Esophagus squamous epithelium (tissue), 5 donors: ENCODE data around the gene XCR1. TPM values are rescaled to one million over a fixed set of nuclear protein-coding genes. Genes with fewer than 3 reads are reported as not detected.

Experiments
- DNase-seq: peaks from one replicate; lab custom pipeline; 2025; lab: John Stamatoyannopoulos, UW
- H3K27ac ChIP-seq, 4 donors: fragments of 200-600 bp; sonication (generic); one replicate each; pipeline ENCODE4 v1.5.1; 2016 to 2019; ENCODE audit warnings: mild to moderate bottlenecking in 1 of 4
- H3K27me3 ChIP-seq, 4 donors: fragments of 200-600 bp; sonication (generic); 1 replicate in 3 of 4; 2 replicates in 1 of 4; pipeline versions ENCODE4 v1.5.1 to v1.6.0; 2017 to 2021; ENCODE audit warnings: antibody characterized with exemption in 1 of 4
- H3K36me3 ChIP-seq, 3 donors: fragments of 200-600 bp; sonication (generic); one replicate each; pipeline ENCODE4 v1.5.1; 2016 to 2019
- H3K4me1 ChIP-seq, 3 donors: fragments of 200-600 bp; sonication (generic); one replicate each; pipeline ENCODE4 v1.5.1; 2017 to 2019
- H3K4me3 ChIP-seq, 4 donors: fragments of 200-600 bp; sonication (generic); 1 replicate in 3 of 4; 2 replicates in 1 of 4; pipeline ENCODE4 v1.5.1; 2016 to 2019; ENCODE audit warnings: mild to moderate bottlenecking in 2 of 4, moderate library complexity in 1 of 4
- H3K9me3 ChIP-seq, 3 donors: fragments of 200-600 bp; sonication (generic); one replicate each; pipeline ENCODE4 v1.5.1; 2016 to 2019
- CTCF ChIP-seq, 6 experiments: fragments of 450-650 bp in 4 of 6; fragments of 200-600 bp in 2 of 6; sonication (generic) in 2 of 6; IDR thresholded peaks; one replicate each; pipeline ENCODE4 v1.5.1; 2016 to 2019; ENCODE audit warnings: antibody characterized with exemption in 6 of 6, mild to moderate bottlenecking in 4 of 6, moderate library complexity in 4 of 6
- POLR2A ChIP-seq, 4 donors: fragments of 450-650 bp; IDR thresholded peaks; one replicate each; pipeline ENCODE4 v1.6.1; 2017; ENCODE audit warnings: antibody characterized with exemption in 4 of 4, mild to moderate bottlenecking in 4 of 4, moderate library complexity in 3 of 4
- WGBS, 2 donors: methylation state at CpG; one replicate each; pipeline ENCODE4 v1.1.5; 2018; 5-methylcytosine and 5-hydroxymethylcytosine counted together
- intact Hi-C: fragments of 100-400 bp; cut with DNase I; formaldehyde crosslinking; loops from one replicate; pipeline ENCODE4 v1.15.0; 2022
- total RNA-seq, 4 donors: library from RNA; depleted of rRNA; stranded (reverse); fragments of >200 nt; gene quantifications; one replicate each; pipeline ENCODE4 v1.1.0, GENCODE V29; 2016
- donor health status: DM: yes; HTN: yes; CAD: no.

XCR1 gene
- total RNA-seq, 4 donors from 2014 or later: 0.08 to 0.19 (median 0.12) TPM; not detected in 1

- Histone ChIP-seq H3K4me3 (no peak overlapping the region), H3K27me3 (no peaks in the 10 kb centered on the region), H3K36me3 (no peaks in the 10 kb centered on the region), H3K27ac (no peak overlapping the region), H3K4me1 (no peaks in the 10 kb centered on the region), H3K9me3 (peaks cover 0 to 4% (median 0%) of the 10 kb centered on the region in 3 donors)
- intact Hi-C loops: no loop called here
- DNase-seq: no peak
- TF ChIP-seq CTCF (IDR thresholded peaks at IDR 0.05): no peak
- no CpG with 5 or more reads among the region's 4 CpGs for WGBS, 2 donors
Measured at GRCh38 chr3:46031269-46031668, 4.0 kb upstream of the XCR1 start.

- H3K4me1 ChIP-seq: no peaks in the 10 kb centered on the region
- DNase-seq: no peak
- no peaks in the 10 kb centered on the region for H3K36me3 ChIP-seq
- no peaks in the 10 kb centered on the region for H3K27me3 ChIP-seq
- TF ChIP-seq CTCF (IDR thresholded peaks at IDR 0.05) (no peak), POLR2A (IDR thresholded peaks at IDR 0.05) (no peak)
- H3K4me3 ChIP-seq: no peak overlapping the region
- no peak overlapping the region for H3K27ac ChIP-seq
- intact Hi-C loops: no loop called here
- peaks cover 0 to 4% (median 0%) of the 10 kb centered on the region in 3 donors for H3K9me3 ChIP-seq
- WGBS, 2 donors: 88 to 90% methylated on average over 1 of the region's 6 CpGs
Measured at GRCh38 chr3:46030626-46031025, 3.3 kb upstream of the XCR1 start.

GRCh38 chr3:46029953-46030543 lies 2.8 kb upstream of the XCR1 start:
- no peak for DNase-seq
- TF ChIP-seq CTCF (IDR thresholded peaks at IDR 0.05): no peak
- no peaks in the 10 kb centered on the region for H3K27me3 ChIP-seq

GRCh38 chr3:46027736-46028397 lies 584 bp upstream of the XCR1 start:
- H3K4me3 ChIP-seq: no peak overlapping the region
- TF ChIP-seq CTCF (IDR thresholded peaks at IDR 0.05): no peak
- TF ChIP-seq POLR2A (IDR thresholded peaks at IDR 0.05): no peak
- peaks cover 0 to 4% (median 0%) of the 10 kb centered on the region in 3 donors for H3K9me3 ChIP-seq
- H3K36me3 ChIP-seq: no peaks in the 10 kb centered on the region
- H3K4me1 ChIP-seq: no peaks in the 10 kb centered on the region
- 79 to 80% methylated on average over 6 of the region's 6 CpGs for WGBS, 2 donors
- H3K27me3 ChIP-seq: no peaks in the 10 kb centered on the region
- DNase-seq: no peak
- no peak overlapping the region for H3K27ac ChIP-seq
- intact Hi-C loops: no loop called here

More at GRCh38 chr3:46029953-46030543, 2.8 kb upstream of the XCR1 start:
- Histone ChIP-seq H3K4me1 (no peaks in the 10 kb centered on the region), H3K27ac (no peak overlapping the region), H3K36me3 (no peaks in the 10 kb centered on the region), H3K4me3 (no peak overlapping the region), H3K9me3 (peaks cover 0 to 4% (median 0%) of the 10 kb centered on the region in 3 donors)
- intact Hi-C loops: no loop called here
- 69 to 91% methylated on average over 1 of the region's 1 CpG for WGBS, 2 donors

GRCh38 chr3:46025139-46025538 lies 2.1 kb downstream of the XCR1 start:
- no peak for DNase-seq
- H3K27me3 ChIP-seq: no peaks in the 10 kb centered on the region
- no peak for TF ChIP-seq CTCF (IDR thresholded peaks at IDR 0.05)
- TF ChIP-seq POLR2A (IDR thresholded peaks at IDR 0.05): no peak
- intact Hi-C loops: no loop called here
- H3K9me3 ChIP-seq: peaks cover 0 to 4% (median 0%) of the 10 kb centered on the region in 3 donors
- no peak overlapping the region for H3K27ac ChIP-seq
- no peaks in the 10 kb centered on the region for H3K4me1 ChIP-seq
- 56 to 75% methylated on average over 1 of the region's 1 CpG for WGBS, 2 donors
- no peak overlapping the region for H3K4me3 ChIP-seq
- no peaks in the 10 kb centered on the region for H3K36me3 ChIP-seq
